HG02610 (cell line): ENCODE measurements around the gene ERFE.

Experiments used
- ATAC-seq: cut with Tn5 transposase; IDR thresholded peaks from one replicate; pipeline ENCODE4 v1.9.1; 2021; ENCODE audit warnings: mild to moderate bottlenecking, moderate library complexity; ENCODE audit not compliant: unreplicated experiment

ERFE gene

DNA sequence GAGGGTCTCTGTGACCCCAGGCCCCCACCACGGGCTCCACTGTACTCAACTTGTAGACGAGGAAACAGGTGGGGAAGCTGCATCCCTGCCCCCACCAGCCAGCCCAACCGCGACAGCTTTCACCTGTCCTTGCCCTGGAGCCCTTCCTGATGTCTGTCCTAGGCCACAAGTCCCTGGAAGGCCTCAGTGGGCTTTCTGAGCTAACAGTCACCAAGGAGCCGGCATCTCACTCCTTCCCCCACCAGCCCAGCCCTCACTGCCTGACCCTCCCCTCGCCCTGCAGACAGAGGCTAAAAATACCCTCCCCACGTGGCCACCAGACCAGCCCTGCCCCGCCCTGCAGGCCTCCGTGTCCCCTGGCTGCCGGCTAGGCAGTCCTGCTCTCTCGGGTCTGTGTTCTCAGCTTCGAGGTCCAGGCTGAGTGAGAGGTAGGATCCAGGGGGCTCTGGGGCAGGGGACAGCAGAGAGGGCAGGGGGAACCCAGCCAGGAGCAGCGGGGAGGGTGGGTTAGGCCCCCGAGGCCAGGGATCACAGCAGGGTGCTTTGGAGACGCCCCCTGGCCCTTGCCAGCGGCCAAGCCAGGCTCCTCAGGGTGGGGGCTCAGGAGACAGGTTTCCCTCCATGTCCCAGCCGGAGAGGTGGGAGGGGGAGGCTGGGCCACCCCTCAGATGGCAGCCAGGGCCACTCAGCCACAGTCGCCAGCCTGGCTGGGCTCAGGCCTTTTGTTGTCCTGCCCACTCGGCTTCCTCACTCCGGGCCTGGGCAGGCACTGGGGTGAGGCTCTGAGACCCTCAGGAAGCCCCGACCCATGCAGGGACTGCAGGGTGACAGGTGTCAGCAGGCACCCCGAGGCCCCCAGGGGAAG is 20.2 kb upstream of the ERFE start, which contains the start of gene KLHL30:
Gene KLHL30, plus strand, starts transcription at position 338 of the 865 bp plus-strand sequence. CDS start 2,087 bp downstream, outside the sequence.
- no peak for ATAC-seq

DNA sequence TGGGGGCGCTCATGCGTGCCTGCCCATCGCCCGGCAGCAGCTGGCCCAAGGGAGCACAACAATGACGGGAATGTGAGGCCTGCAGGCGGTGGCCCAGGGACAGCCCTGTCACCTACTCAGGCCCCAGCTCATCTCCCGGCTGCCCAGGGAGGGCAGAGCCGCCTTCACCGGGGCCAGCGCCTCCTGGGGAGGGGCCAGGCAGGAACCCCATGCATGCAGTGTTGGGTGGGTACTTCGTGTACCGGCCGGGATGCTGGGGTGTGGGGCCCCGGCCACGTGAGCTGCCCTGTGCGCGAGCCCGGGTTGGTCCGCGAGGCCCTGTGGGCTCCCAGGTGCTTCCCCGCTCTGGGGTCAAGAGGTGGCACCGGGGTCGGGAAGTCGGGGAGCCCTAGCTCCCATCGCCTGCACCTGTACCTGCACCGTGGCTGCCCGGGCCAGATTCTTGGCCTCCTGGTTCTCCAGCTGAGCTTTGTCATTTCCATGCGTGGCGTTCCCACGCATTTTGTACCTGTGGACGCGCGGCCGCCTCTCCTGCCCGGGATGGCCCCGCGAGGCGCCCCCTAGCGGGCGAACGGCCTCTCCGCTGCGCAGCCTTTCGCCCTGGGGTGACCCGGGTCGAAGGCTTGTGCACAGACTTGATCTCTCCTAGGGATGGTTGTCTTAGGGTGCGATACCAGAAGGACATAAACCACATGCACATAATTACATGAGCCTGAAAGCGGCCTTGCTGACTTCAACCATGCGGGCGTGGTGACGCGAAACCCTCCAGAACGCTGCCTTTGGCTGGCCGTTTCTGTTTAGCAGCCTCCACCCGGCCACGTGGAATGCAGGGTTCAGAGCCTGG is 19.4 kb upstream of the ERFE start:
- no peak for ATAC-seq

DNA sequence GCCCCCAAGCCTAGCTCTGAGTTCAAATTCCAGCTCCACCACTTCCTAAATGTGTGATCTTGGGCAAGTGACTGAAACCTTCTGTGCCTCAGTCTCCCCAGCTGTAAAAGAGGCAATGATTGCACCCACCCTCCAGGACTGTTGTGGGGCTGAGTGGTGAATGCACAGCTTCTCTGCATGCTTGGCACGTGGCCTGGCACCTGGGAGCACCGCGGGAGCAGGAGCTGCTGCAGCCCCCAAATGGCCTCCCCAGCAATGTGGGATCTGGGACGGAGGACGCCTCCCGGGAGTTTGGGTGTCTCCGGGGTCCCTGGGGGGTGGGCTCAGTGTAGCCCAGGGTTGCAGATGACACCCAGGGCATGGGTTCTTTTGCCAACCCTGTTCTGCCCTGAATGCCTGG is 18.7 kb upstream of the ERFE start:
- no peak for ATAC-seq

DNA sequence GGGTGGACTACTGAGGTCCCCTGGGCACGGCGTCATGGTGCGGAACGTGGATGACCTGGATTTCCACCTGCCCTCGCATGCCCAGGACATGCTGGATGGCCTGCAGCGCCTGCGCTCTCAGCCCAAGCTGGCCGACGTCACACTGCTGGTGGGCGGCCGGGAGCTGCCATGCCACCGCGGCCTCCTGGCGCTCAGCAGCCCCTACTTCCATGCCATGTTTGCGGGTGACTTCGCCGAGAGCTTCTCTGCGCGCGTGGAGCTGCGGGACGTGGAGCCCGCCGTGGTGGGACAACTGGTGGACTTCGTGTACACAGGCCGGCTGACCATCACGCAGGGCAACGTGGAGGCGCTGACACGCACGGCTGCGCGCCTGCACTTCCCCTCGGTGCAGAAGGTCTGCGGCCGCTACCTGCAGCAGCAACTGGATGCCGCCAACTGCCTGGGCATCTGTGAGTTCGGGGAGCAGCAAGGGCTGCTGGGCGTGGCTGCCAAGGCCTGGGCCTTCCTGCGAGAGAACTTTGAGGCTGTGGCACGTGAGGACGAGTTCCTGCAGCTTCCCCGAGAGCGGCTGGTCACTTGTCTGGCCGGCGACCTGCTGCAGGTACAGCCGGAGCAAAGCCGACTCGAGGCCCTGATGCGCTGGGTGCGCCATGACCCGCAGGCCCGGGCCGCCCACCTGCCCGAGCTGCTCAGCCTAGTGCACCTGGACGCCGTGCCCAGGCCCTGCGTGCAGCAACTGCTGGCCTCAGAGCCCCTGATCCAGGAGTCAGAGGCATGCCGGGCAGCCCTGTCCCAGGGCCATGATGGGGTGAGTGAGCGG is 17.8 kb upstream of the ERFE start:
- no peak for ATAC-seq

GRCh38 chr2:238141541-238142318 is 17.0 kb upstream of the ERFE start:
- ATAC-seq, result no peak

GRCh38 chr2:238142382-238143205 is 16.2 kb upstream of the ERFE start:
- no peak for ATAC-seq

- no peak for ATAC-seq
Measured at GRCh38 chr2:238143239-238143951, 15.4 kb upstream of the ERFE start.

- ATAC-seq, result no peak
Measured at GRCh38 chr2:238144262-238144661, 14.5 kb upstream of the ERFE start.

DNA sequence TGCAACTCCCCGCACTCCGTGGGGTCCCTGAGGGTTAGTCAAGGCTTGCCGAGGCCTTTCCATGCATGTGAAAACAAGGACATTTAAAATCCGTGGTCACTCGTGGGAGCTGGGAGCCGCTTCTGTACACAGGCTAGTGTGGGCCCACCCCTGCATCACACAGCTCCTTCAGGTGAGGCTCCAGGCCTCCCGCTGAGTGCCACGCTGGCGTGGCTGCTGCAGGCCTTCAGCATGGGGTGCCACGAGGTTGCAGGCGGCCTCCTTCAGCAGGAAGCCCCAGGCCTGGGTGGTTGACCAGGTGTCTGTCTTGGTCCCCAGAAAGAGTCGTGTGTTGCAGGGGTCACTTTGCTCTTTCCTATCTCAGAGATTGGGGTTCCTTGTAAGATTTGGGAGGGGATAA is 13.7 kb upstream of the ERFE start:
- no peak for ATAC-seq

DNA sequence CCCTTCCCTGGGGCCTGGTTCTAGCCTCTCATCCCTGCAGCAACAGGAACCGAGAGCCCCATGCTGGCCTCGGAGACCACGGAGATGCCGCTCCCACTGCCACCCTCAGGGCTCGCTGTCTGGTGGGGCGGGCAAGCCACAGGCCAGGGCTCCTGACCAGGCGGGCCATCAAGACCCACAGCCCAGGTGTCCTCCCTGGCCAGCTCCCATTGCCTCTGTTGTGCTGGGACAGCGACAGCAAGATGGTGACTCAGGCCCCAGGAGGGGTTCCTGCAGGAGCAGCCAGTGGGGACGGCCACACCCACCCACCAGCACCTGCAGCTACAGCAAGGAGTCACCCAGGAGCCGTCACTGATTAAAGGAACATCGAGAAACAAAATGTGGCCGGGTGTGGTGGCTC is 12.9 kb upstream of the ERFE start:
- ATAC-seq, result no peak

DNA sequence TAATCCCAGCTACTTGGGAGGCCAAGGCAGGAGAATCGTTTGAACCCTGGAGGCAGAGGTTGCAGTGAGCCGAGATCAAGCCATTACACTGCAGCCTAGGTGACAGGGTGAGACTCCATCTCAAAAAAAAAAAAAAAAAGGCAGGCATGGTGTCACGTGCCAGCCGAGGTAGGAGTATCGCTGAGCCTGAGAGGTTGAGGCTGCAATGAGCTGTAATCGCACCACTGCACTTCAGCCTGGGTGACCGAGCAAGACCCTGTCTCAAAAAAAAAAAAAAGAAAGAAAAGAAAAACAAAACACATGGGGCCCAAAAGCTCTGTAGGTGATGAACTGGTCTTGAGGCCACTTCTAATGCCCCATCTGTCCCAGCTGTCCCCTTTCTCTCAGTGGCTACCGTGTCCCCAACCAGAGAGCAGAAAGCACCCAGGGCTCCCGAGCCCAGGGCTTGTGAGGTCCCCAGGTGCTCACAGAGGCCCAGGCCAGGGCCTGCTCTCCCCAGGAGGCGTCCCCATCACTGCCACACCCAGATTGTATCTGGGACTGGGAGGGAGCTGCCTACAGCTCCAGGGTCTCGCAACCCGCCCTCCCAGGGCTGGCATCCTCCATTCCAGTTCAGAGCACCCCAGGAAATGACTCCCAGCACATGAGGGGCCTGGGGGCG is 11.8 kb upstream of the ERFE start:
- no peak for ATAC-seq

GRCh38 chr2:238148981-238149380 is 9.8 kb upstream of the ERFE start:
- ATAC-seq, result no peak

DNA sequence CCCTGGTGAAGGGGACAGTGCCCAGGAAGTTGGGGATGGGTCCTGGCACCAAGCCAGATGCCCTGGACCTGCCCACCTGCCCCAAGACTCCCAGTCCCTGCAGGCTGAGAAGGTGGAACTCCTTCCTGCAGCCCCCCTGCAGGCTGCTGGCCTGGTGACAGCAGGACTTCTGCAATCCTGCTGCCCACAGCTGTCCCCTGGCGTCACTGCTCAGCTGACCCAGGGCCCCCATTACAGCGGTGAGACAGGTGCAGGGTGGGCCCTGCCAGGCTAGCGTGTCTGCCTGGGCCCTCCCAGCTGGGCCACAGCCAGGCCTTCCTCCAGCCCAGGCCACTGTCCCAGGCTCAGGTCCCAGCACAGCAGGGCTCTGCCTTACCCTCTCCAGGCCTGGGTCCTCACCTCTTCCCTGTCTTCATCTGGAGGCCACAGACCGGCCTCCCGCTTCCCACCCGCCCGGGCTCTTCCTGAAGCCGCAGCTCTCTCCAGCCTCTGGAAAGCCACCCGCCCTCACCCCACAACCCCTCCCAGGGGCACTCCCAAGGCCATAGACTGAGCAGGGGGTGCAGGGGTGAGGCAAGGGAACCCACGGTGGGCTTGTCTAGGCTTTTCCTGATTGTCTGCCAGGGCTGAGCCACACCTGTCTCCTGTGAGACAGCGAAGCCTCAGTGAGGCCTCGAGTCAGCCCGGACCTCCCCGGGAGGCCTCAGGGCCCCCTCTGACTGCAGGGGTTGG is 8.8 kb upstream of the ERFE start:
- ATAC-seq, result no peak

DNA sequence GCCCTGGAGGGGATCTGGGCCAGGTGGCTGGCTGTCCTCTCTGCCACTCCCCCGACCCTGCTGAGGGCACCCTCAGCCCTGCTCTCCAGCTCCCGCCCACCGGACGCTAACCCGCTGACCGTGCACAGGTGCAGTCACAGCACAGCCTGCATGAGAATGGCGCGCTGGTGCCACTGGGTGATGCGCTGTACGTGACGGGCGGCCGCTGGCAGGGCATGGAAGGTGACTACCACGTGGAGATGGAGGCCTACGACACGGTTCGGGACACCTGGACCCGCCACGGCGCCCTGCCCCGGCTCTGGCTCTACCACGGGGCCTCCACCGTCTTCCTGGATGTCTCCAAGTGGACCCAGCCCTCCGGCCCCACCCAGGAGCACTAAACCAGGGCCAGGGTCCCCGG is 8.1 kb upstream of the ERFE start:
- ATAC-seq, result no peak

GRCh38 chr2:238151205-238151604 is 7.6 kb upstream of the ERFE start:
- ATAC-seq, result no peak

GRCh38 chr2:238151628-238152235 is 7.0 kb upstream of the ERFE start:
- no peak for ATAC-seq
